Measurements from ENCODE around the gene PSMF1.
"Not testable (repeated sequence)": the region's sequence is repeated elsewhere in the genome, so short reads cannot be mapped to it uniquely, and the experiment has no call there.

The PSMF1 gene

DNA sequence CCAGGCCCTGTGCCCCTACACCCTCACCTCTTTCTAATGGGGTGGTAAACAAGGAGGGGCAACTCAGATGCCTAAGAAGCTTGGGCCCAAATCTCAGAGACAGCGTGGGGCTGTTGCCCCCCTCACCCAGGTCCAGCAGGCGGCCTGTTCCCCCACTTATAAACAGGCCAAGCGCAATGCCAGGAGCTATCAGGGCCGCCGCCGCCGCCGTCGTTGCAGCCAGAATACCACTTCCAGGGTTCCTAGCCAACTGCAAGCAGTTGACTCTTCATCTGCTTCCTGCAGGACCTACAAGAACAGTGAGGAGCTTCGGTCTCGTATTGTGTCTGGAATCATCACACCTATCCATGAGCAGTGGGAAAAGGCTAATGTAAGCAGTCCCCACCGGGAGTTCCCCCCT is 16.4 kb downstream of the PSMF1 start:
- no peak for DNase-seq (ENCODE audit: extremely low spot score)
- ChIA-PET POLR2A (no interaction called here), CTCF (interaction anchor here (1.0 to 1.9 kb wide), 3 partner anchors 10 to 20 kb away, joined by 3 to 6 read pairs (median 3); no protein-coding TSS in a partner anchor)
- TF ChIP-seq, protein P1, sequence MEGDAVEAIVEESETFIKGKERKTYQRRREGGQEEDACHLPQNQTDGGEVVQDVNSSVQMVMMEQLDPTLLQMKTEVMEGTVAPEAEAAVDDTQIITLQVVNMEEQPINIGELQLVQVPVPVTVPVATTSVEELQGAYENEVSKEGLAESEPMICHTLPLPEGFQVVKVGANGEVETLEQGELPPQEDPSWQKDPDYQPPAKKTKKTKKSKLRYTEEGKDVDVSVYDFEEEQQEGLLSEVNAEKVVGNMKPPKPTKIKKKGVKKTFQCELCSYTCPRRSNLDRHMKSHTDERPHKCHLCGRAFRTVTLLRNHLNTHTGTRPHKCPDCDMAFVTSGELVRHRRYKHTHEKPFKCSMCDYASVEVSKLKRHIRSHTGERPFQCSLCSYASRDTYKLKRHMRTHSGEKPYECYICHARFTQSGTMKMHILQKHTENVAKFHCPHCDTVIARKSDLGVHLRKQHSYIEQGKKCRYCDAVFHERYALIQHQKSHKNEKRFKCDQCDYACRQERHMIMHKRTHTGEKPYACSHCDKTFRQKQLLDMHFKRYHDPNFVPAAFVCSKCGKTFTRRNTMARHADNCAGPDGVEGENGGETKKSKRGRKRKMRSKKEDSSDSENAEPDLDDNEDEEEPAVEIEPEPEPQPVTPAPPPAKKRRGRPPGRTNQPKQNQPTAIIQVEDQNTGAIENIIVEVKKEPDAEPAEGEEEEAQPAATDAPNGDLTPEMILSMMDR (IDR thresholded peaks at IDR 0.05; ENCODE audit: control extremely low read depth, extremely low read depth, low read depth, missing control alignments): no peak

DNA sequence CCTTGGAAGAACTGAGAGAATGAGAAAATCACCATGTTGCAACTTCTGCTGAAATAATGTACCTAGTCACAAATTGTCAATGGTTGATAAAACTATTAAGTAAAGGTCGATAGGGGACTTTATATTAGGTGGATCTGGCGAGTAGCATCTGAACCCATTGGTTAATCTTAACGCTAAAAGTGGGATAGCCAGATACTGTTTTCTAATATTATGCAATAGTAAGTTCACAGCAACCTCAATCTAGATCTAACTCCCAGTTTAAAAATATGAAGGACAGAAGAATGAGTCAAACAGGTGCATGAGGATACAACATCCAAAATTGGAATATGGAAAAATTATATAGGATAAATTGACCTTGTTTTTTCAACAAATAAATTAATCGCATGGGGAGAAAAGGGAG is 18.8 kb downstream of the PSMF1 start:
- POLR2A ChIA-PET: no interaction called here
- CTCF ChIA-PET: no interaction called here
- TF ChIP-seq, protein P1 (IDR thresholded peaks at IDR 0.05; ENCODE audit: control extremely low read depth, extremely low read depth, low read depth, missing control alignments): no peak
- no peak for DNase-seq (ENCODE audit: extremely low spot score)

DNA sequence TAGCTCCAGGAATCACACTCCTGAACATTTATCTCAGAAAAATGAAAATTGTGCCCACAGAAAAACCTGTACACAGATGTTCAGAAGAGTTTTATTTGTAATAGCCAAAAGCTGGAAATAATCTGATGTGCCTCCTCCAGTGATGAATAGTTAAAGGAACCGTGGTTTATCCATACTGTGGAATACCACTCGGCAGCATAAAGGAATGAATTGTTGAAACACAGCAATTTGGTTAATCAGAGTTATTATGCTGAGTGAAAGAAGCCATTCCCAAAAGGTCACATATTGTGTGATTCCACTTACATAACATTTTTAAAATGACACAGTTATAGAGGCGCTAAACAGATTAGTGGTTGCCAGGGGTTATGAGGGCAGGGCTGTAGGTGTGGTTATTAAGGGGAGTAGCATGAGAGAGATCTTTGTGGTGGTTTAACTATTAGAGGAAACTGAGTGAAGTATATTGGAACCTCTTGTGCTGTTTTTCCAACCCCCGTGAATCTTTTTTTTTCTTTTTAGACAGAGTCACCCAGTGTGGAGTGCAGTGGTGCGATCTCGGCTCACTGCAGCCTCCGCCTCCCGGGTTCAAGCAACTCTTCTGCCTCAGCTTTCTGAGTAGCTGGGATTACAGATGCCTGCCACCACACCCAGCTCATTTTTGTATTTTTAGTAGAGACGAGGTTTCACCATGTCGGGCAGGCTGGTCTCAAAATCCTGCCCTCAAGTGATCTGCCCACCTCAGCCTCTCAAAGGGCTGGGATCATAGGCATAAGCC is 26.2 kb downstream of the PSMF1 start:
- DNase-seq (ENCODE audit: extremely low spot score): no peak
- ChIA-PET CTCF (interaction anchor here (1.3 to 1.8 kb wide), 3 partner anchors 9 to 632 kb away, joined by 3 to 7 read pairs (median 3); no protein-coding TSS in a partner anchor), POLR2A (no interaction called here)
- TF ChIP-seq, protein P1 (IDR thresholded peaks at IDR 0.05; ENCODE audit: control extremely low read depth, extremely low read depth, low read depth, missing control alignments): no peak

DNA sequence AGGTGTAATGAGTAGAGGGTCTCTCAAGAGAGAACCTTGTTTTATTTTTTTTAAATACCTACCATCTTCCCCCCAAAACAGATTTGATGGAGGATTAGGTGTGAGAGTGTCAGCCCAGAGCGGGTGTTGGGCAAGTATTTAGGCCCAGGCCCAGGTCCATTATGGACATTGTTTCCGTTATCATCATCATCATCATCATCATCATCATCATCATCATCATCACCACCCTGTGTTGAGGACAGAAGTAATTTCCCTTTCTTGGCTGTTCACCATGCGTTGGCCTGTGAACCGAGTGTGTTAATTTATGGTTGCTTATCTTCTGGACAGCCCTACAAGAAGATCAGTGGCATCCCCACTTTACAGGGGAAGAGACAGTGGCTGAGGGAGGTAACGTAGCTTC is 28.6 kb downstream of the PSMF1 start:
- ChIA-PET POLR2A (no interaction called here), CTCF (no interaction called here)
- DNase-seq (ENCODE audit: extremely low spot score): no peak
- TF ChIP-seq, protein P1 (IDR thresholded peaks at IDR 0.05; ENCODE audit: control extremely low read depth, extremely low read depth, low read depth, missing control alignments): no peak

DNA sequence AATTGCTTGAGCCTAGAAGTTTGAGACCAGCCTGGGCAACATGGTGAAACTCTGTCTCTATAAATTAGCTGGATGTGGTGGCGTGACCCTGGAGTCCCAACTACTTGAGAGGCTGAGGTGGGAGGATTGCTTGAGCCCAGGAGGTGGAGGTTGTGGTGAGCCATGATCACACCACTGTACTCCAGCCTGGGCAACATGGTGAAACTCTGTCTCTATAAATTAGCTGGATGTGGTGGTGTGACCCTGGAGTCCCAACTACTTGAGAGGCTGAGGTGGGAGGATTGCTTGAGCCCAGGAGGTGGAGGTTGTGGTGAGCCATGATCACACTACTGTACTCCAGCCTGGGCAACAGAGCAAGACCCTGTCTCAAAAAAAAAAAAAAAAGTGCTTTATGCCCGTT is 31.4 kb downstream of the PSMF1 start:
- DNase-seq (ENCODE audit: extremely low spot score): not testable (repeated sequence)
- CTCF ChIA-PET: interaction anchor here (1.3 kb wide), 1 partner anchor 15 kb away, joined by 3 read pairs; no protein-coding TSS in a partner anchor

DNA sequence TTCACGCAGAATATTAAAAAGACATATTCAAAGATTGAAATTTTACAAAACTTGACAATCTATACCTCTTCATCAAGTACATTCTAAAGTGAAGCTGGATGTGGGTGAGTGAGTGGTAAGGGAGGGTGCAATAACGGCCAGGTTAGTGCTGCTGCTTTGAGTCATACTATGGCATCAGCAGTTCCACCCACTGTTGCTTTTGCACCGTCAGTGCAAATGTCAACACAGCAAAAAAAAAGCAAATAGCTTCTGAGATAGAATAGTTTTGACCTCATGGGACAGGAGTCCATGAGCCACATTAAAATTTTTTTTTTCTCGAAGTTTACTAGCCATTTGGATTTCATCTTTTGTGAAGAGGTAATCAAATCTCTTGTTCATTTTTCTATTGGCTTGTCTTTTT is 31.8 kb downstream of the PSMF1 start:
- TF ChIP-seq, protein P1 (IDR thresholded peaks at IDR 0.05; ENCODE audit: control extremely low read depth, extremely low read depth, low read depth, missing control alignments): no peak
- CTCF ChIA-PET: interaction anchor here (1.3 to 1.4 kb wide), 2 partner anchors 15 to 17 kb away, joined by 3 to 4 read pairs; no protein-coding TSS in a partner anchor
- POLR2A ChIA-PET: no interaction called here
- no peak for DNase-seq (ENCODE audit: extremely low spot score)

More for the DNA sequence above, 31.4 kb downstream of the PSMF1 start:
- POLR2A ChIA-PET: not testable (repeated sequence)

DNA sequence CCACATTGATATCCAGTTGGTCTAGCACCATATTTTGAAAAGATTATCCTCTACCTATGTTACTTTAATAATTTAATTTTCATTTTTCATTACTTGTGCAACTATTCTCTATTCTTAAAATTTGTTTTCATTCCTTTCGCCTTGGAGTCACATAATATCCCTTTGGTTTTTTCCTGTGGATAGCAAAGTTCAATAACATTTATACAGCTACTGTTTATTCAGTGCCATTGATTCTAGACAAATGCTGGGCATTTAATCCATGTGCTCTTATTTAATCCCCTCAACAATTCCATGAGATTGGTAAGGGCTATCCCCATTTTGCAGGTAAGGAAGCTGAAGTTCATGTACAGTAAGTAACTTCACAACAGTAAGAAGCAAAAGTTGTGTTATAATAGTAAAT is 32.6 kb downstream of the PSMF1 start:
- no peak for DNase-seq (ENCODE audit: extremely low spot score)
- TF ChIP-seq, protein P1 (IDR thresholded peaks at IDR 0.05; ENCODE audit: control extremely low read depth, extremely low read depth, low read depth, missing control alignments): no peak
- POLR2A ChIA-PET: no interaction called here
- CTCF ChIA-PET: interaction anchor here (0.8 to 1.6 kb wide), 3 partner anchors 9 to 30 kb away, joined by 3 to 4 read pairs (median 4); no protein-coding TSS in a partner anchor
